MCF 10A (cell line): ENCODE measurements around the gene WWTR1. TPM values are rescaled to one million over a fixed set of nuclear protein-coding genes. Genes with fewer than 3 reads are reported as not detected.

Experiments
- BruUV-seq: library from RNA; stranded (reverse); fragments of 400-500 nt; replicated peaks from 2 replicates; lab custom pipeline; 2021; lab: Mats Ljungman, UMichigan
- CTCF ChIA-PET: fragments of 300-600 bp; sonication (Branson Sonifier 250); formaldehyde crosslinking; extraction: SDS; loops from one replicate; lab custom pipeline; 2021; ENCODE audit warnings: antibody characterized with exemption, inconsistent platforms; lab: Yijun Ruan, JAX
- POLR2A ChIA-PET: fragments of 300-600, 350-650 bp; sonication (Branson Sonifier 250); formaldehyde crosslinking; extraction: SDS; loops from one replicate; lab custom pipeline; 2020; ENCODE audit warnings: antibody characterized with exemption, inconsistent platforms; lab: Yijun Ruan, JAX
- DNase-seq: peaks from one replicate; pipeline ENCODE4 v3.0.0-alpha.2; 2018; ENCODE audit not compliant: unreplicated experiment
- H3K27ac Mint-ChIP-seq: one replicate; pipeline ENCODE4 v1.8.0; 2022; ENCODE audit warnings: mild to moderate bottlenecking, low read depth, mixed read lengths; ENCODE audit not compliant: unreplicated experiment
- H3K27me3 Mint-ChIP-seq: one replicate; pipeline ENCODE4 v1.8.0; 2022; ENCODE audit warnings: mixed read lengths; ENCODE audit not compliant: insufficient read depth, unreplicated experiment
- H3K36me3 Mint-ChIP-seq: one replicate; pipeline ENCODE4 v1.8.0; 2022; ENCODE audit warnings: mild to moderate bottlenecking, moderate library complexity, mixed read lengths; ENCODE audit not compliant: insufficient read depth, unreplicated experiment
- H3K4me1 Mint-ChIP-seq: one replicate; pipeline ENCODE4 v1.8.0; 2022; ENCODE audit warnings: mixed read lengths; ENCODE audit not compliant: insufficient read depth, unreplicated experiment
- H3K4me3 Mint-ChIP-seq: one replicate; pipeline ENCODE4 v1.8.0; 2022; ENCODE audit warnings: mild to moderate bottlenecking, moderate library complexity, mixed read lengths; ENCODE audit not compliant: unreplicated experiment
- H3K9me3 Mint-ChIP-seq: one replicate; pipeline ENCODE4 v1.8.0; 2022; ENCODE audit warnings: mixed read lengths; ENCODE audit not compliant: unreplicated experiment
- intact Hi-C: fragments of 100-400 bp; cut with micrococcal nuclease; formaldehyde crosslinking; loops from 2 replicates; pipeline ENCODE4 v1.14.1; 2022
- total RNA-seq: library from RNA; stranded (reverse); gene quantifications from 2 replicates; pipeline ENCODE4 v1.2.3, GENCODE V29; 2022
- TF ChIP-seq, protein P1 (sequence below): fragments of 200-600 bp; IDR thresholded peaks from one replicate; pipeline ENCODE4 v1.8.0; 2022; ENCODE audit warnings: antibody characterized with exemption, mild to moderate bottlenecking; ENCODE audit not compliant: unreplicated experiment

WWTR1 gene
- total RNA-seq, 1 experiment from 2014 or later = 52.9 TPM

GRCh38 chr3:149570016-149570415, 87.8 kb downstream of the WWTR1 start:
- H3K9me3 Mint-ChIP-seq = no peaks in the 10 kb centered on the region
- BruUV-seq = no TSS peak
- no peaks in the 10 kb centered on the region for H3K27me3 Mint-ChIP-seq
- POLR2A ChIA-PET = interaction anchor here (0.5 to 6.3 kb wide), 6 partner anchors 10 to 167 kb away, joined by 3 to 83 read pairs (median 4); partner anchors contain the start of gene WWTR1
- peaks cover 38% of the 10 kb centered on the region for H3K4me1 Mint-ChIP-seq
- DNase-seq = no peak
- TF ChIP-seq, protein P1, sequence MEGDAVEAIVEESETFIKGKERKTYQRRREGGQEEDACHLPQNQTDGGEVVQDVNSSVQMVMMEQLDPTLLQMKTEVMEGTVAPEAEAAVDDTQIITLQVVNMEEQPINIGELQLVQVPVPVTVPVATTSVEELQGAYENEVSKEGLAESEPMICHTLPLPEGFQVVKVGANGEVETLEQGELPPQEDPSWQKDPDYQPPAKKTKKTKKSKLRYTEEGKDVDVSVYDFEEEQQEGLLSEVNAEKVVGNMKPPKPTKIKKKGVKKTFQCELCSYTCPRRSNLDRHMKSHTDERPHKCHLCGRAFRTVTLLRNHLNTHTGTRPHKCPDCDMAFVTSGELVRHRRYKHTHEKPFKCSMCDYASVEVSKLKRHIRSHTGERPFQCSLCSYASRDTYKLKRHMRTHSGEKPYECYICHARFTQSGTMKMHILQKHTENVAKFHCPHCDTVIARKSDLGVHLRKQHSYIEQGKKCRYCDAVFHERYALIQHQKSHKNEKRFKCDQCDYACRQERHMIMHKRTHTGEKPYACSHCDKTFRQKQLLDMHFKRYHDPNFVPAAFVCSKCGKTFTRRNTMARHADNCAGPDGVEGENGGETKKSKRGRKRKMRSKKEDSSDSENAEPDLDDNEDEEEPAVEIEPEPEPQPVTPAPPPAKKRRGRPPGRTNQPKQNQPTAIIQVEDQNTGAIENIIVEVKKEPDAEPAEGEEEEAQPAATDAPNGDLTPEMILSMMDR = no peak
- H3K27ac Mint-ChIP-seq = no peak overlapping the region
- peaks cover 11% of the 10 kb centered on the region for H3K36me3 Mint-ChIP-seq
- intact Hi-C loops = loop anchor here (10.0 kb wide), 1 partner anchor 195 kb away; the partner anchor contains the start of gene TM4SF1
- no peak overlapping the region for H3K4me3 Mint-ChIP-seq
- CTCF ChIA-PET = interaction anchor here (0.6 to 6.4 kb wide), 19 partner anchors 10 to 734 kb away, joined by 3 to 80 read pairs (median 6); partner anchors contain the start of gene WWTR1

DNA sequence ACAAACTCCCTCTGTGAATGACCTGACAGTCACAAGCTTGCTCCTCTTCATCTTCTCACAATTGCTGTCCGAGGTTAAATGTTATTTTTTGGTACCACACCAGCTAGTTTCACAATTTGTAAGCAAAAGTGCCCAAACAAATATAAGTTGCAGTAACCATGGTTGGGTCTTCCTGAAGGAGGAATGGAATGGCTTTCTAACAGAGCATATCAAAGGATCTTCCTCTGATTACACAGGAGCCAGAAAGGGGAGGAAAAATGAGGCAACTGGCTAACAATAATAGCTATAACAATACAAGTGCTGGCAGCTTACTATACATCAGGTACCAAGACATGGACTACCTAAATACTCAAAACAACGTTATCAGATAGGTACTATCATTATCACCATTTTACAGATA, 90.4 kb downstream of the WWTR1 start:
- BruUV-seq = no TSS peak
- intact Hi-C loops = no loop called here
- TF ChIP-seq, protein P1 = no peak
- no peak overlapping the region for H3K4me3 Mint-ChIP-seq
- no peak overlapping the region for H3K27ac Mint-ChIP-seq
- no peaks in the 10 kb centered on the region for H3K9me3 Mint-ChIP-seq
- peaks cover 17% of the 10 kb centered on the region for H3K4me1 Mint-ChIP-seq
- no peak for DNase-seq
- ChIA-PET POLR2A (interaction anchor here (0.7 to 4.5 kb wide), 4 partner anchors 9 to 91 kb away, joined by 3 to 21 read pairs (median 4); partner anchors contain the start of gene WWTR1), CTCF (interaction anchor here (0.6 to 6.4 kb wide), 16 partner anchors 13 to 213 kb away, joined by 3 to 80 read pairs (median 4); partner anchors contain the start of gene WWTR1)
- peaks cover 11% of the 10 kb centered on the region for H3K36me3 Mint-ChIP-seq
- no peaks in the 10 kb centered on the region for H3K27me3 Mint-ChIP-seq

- ChIA-PET CTCF (interaction anchor here (0.6 to 6.4 kb wide), 11 partner anchors 9 to 624 kb away, joined by 3 to 80 read pairs (median 3); partner anchors contain the start of gene WWTR1), POLR2A (interaction anchor here (0.7 to 1.4 kb wide), 3 partner anchors 10 to 92 kb away, joined by 3 to 6 read pairs (median 3); partner anchors contain the start of gene WWTR1)
Measured at GRCh38 chr3:149566292-149566975, 91.4 kb downstream of the WWTR1 start.

More at GRCh38 chr3:149566292-149566975, 91.4 kb downstream of the WWTR1 start:
- DNase-seq = no peak
- Mint-ChIP-seq H3K4me3 (no peak overlapping the region), H3K27me3 (no peaks in the 10 kb centered on the region), H3K27ac (no peak overlapping the region), H3K9me3 (no peaks in the 10 kb centered on the region), H3K4me1 (peaks cover 10% of the 10 kb centered on the region), H3K36me3 (peaks cover 9% of the 10 kb centered on the region)
- intact Hi-C loops = no loop called here
- TF ChIP-seq, protein P1 = no peak
- BruUV-seq = no TSS peak
